ENCODE data around the gene PLXDC2. TPM values are rescaled to one million over a fixed set of nuclear protein-coding genes. Genes with fewer than 3 reads are reported as not detected.

Gene PLXDC2
- total and polyA plus RNA-seq, 2 donors from 2014 or later, result 11.9 to 42.1 TPM

DNA sequence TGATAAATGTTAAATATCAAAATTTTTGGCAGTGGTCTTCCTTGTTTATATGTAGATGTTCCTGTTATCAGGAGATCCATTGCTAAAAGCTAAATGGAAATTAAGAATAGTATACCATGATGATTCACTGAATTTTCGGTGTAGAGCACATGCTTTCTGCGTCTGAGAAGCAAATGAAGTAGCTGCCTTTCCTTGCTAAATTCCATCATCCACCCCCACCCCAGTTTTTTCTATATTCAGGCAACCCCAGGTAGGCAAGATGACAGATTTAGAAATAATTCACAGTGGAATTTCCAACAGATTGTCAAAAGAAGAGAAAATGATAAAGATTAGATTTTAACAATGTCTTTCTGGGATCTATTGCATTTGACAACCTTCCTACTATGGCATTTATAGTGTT is 231.9 kb downstream of the PLXDC2 start:
- no peak for FAIRE-seq
- no peak overlapping the region for H3K9ac ChIP-seq (ENCODE audit: low read length in 3 of 3)
- no peak for DNase-seq
- no peak overlapping the region for H3K4me3 ChIP-seq (ENCODE audit: low read length in 3 of 3)
- H3K36me3 ChIP-seq (ENCODE audit: control insufficient read depth in 2 of 3, insufficient read depth in 3 of 3, low read length in 3 of 3), result peaks cover 0 to 2% (median 0%) of the 10 kb centered on the region in 3 donors
- intact Hi-C loops (cut with DNase I), result no loop called here
- no peaks in the 10 kb centered on the region for H3K4me1 ChIP-seq (ENCODE audit: control insufficient read depth in 2 of 3, insufficient read depth in 2 of 3, low read depth in 1 of 3, low read length in 3 of 3)
- TF ChIP-seq, protein P1, sequence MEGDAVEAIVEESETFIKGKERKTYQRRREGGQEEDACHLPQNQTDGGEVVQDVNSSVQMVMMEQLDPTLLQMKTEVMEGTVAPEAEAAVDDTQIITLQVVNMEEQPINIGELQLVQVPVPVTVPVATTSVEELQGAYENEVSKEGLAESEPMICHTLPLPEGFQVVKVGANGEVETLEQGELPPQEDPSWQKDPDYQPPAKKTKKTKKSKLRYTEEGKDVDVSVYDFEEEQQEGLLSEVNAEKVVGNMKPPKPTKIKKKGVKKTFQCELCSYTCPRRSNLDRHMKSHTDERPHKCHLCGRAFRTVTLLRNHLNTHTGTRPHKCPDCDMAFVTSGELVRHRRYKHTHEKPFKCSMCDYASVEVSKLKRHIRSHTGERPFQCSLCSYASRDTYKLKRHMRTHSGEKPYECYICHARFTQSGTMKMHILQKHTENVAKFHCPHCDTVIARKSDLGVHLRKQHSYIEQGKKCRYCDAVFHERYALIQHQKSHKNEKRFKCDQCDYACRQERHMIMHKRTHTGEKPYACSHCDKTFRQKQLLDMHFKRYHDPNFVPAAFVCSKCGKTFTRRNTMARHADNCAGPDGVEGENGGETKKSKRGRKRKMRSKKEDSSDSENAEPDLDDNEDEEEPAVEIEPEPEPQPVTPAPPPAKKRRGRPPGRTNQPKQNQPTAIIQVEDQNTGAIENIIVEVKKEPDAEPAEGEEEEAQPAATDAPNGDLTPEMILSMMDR (IDR thresholded peaks at IDR 0.05; ENCODE audit: borderline replicate concordance, extremely low read depth, insufficient read depth), result no peak
- no peaks in the 10 kb centered on the region for H3K27me3 ChIP-seq (ENCODE audit: control insufficient read depth, insufficient read depth, low read length)
- no peaks in the 10 kb centered on the region for H3K9me3 ChIP-seq (ENCODE audit: control insufficient read depth in 2 of 3, insufficient read depth in 1 of 3, low read length in 3 of 3)
- H3K27ac ChIP-seq (ENCODE audit: low read depth in 2 of 2, low read length in 2 of 2), result no peak overlapping the region

DNA sequence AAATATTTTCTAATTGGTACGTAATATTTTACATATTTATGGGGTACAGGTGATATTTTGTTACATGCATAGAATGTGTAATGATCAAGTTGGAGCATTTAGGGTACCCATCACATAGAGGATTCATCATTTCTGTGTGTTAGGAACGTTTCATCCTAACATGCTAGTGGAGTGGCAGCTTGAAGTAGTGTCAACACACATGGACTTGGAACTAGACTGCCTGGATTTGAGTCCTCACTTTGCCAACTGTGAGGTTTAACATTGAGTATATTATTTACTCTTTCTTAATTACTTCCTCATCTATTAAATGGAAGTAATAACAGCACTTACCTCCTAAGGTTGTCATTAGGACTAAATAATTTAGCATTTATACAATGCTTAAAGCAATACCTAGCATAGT is 241.9 kb downstream of the PLXDC2 start:
- FAIRE-seq, result no peak
- intact Hi-C loops (cut with DNase I), result no loop called here
- no peak for DNase-seq
- Histone ChIP-seq H3K9me3 (ENCODE audit: control insufficient read depth in 2 of 3, insufficient read depth in 1 of 3, low read length in 3 of 3) (peaks cover 0 to 9% (median 0%) of the 10 kb centered on the region in 3 donors), H3K4me1 (ENCODE audit: control insufficient read depth in 2 of 3, insufficient read depth in 2 of 3, low read depth in 1 of 3, low read length in 3 of 3) (peaks cover 0 to 8% (median 0%) of the 10 kb centered on the region in 3 donors), H3K27ac (ENCODE audit: low read depth in 2 of 2, low read length in 2 of 2) (no peak overlapping the region), H3K4me3 (ENCODE audit: low read length in 3 of 3) (no peak overlapping the region), H3K27me3 (ENCODE audit: control insufficient read depth, insufficient read depth, low read length) (no peaks in the 10 kb centered on the region), H3K9ac (ENCODE audit: low read length in 3 of 3) (no peak overlapping the region), H3K36me3 (ENCODE audit: control insufficient read depth in 2 of 3, insufficient read depth in 3 of 3, low read length in 3 of 3) (no peaks in the 10 kb centered on the region)
- TF ChIP-seq, protein P1 (IDR thresholded peaks at IDR 0.05; ENCODE audit: borderline replicate concordance, extremely low read depth, insufficient read depth), result no peak

- H3K4me3 ChIP-seq (ENCODE audit: low read length in 3 of 3), result no peak overlapping the region
- no peaks in the 10 kb centered on the region for H3K27me3 ChIP-seq (ENCODE audit: control insufficient read depth, insufficient read depth, low read length)
- H3K9me3 ChIP-seq (ENCODE audit: control insufficient read depth in 2 of 3, insufficient read depth in 1 of 3, low read length in 3 of 3), result peaks cover 0 to 9% (median 0%) of the 10 kb centered on the region in 3 donors
- no peak overlapping the region for H3K27ac ChIP-seq (ENCODE audit: low read depth in 2 of 2, low read length in 2 of 2)
- peaks cover 0 to 8% (median 0%) of the 10 kb centered on the region in 3 donors for H3K4me1 ChIP-seq (ENCODE audit: control insufficient read depth in 2 of 3, insufficient read depth in 2 of 3, low read depth in 1 of 3, low read length in 3 of 3)
- no peak for FAIRE-seq
- no peaks in the 10 kb centered on the region for H3K36me3 ChIP-seq (ENCODE audit: control insufficient read depth in 2 of 3, insufficient read depth in 3 of 3, low read length in 3 of 3)
- DNase-seq, result peak in 2 of 5 donors; percentile 4 to 43
- TF ChIP-seq, protein P1 (IDR thresholded peaks at IDR 0.05; ENCODE audit: borderline replicate concordance, extremely low read depth, insufficient read depth), result no peak
- no peak overlapping the region for H3K9ac ChIP-seq (ENCODE audit: low read length in 3 of 3)
- intact Hi-C loops (cut with DNase I), result no loop called here
Measured at GRCh38 chr10:20059084-20059835, 243.0 kb downstream of the PLXDC2 start.

Measured in kidney (tissue), 14 donors.